ENCODE results near the gene MSX1.

DNA sequence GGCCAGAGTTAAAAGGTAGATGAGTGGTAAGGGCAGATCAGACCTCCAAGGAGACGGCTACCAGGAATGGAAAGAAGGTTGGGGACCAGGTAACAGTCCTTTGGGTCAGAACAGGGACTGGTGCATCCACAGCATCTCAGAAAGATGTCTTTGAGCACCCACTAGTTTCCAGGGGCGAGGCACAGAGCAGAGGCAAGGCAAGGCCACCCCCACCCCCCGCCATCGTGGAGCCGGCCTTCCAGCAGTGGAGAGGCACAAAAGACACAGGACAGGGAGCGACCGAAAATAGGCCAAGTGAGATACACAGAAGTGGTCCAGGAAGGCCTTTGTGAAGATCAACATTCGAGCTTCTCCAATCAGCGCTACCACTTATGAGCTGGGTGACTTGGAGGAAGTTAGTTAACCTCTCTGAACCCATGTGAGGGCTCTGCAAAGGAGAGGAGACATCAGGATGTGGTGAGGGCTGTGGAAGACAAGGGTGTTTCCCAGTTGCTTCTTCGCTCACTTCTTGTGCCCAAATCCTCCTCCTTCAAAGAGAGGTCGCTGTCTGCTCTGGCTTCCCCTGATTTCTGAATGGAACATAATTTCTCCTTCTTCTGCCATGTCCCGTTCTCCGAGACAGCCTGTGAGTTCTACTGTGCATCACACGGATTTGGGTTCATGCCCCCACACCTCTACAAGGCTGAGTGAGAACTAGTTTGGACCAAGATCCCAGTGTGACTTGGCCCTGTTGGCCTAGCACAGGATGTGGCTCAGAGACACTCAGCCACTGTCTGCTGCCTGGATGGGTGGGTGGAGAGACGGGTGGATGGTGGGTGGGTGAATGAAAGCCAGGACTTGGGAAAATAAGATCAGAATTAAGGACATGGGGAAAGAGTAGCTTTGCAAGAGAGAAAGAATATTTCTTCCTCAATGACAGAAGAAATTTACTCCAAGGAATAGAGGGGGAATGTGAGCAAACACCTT is 16.7 kb upstream of the MSX1 start:
- TF ChIP-seq POLR2A (IDR thresholded peaks at IDR 0.05; ENCODE audit: low read length) (no peak), RFX5 (IDR thresholded peaks at IDR 0.05) (no peak)
- TF ChIP-seq, protein P1, sequence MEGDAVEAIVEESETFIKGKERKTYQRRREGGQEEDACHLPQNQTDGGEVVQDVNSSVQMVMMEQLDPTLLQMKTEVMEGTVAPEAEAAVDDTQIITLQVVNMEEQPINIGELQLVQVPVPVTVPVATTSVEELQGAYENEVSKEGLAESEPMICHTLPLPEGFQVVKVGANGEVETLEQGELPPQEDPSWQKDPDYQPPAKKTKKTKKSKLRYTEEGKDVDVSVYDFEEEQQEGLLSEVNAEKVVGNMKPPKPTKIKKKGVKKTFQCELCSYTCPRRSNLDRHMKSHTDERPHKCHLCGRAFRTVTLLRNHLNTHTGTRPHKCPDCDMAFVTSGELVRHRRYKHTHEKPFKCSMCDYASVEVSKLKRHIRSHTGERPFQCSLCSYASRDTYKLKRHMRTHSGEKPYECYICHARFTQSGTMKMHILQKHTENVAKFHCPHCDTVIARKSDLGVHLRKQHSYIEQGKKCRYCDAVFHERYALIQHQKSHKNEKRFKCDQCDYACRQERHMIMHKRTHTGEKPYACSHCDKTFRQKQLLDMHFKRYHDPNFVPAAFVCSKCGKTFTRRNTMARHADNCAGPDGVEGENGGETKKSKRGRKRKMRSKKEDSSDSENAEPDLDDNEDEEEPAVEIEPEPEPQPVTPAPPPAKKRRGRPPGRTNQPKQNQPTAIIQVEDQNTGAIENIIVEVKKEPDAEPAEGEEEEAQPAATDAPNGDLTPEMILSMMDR (IDR thresholded peaks at IDR 0.05), result no peak

All from A549 (cell line).